ENCODE results near the gene ATP6V1G2.

ATP6V1G2 gene

DNA sequence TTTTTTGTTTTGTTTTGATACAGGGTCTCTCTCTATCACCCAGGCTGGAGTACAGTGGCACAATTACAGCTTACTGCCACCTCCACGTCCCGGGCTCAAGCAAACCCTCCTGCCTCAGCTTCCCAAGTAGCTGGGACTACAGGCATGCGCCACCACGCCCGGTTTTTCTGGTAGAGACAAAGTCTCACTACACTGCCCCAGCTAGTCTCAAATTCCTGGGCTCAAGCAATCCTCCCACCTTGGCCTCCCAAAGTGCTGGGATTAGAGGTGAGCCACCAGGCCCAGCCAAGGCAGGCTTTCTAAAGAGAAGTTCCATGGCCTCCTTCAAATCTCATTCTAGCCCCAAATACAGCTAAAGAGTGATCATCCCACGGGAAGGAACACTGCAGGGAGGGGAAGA lies 12.4 kb downstream of the ATP6V1G2 start:
- Histone ChIP-seq H3K4me3 (ENCODE audit: low read depth, low read length) (no peak overlapping the region), H3K9me3 (ENCODE audit: severe bottlenecking) (no peaks in the 10 kb centered on the region), H3K27me3 (ENCODE audit: insufficient read depth, low read depth, severe bottlenecking) (no peaks in the 10 kb centered on the region), H3K27ac (no peak overlapping the region), H3K36me3 (peaks cover 97% of the 10 kb centered on the region)
- no peak for DNase-seq
- TF ChIP-seq, protein P1, sequence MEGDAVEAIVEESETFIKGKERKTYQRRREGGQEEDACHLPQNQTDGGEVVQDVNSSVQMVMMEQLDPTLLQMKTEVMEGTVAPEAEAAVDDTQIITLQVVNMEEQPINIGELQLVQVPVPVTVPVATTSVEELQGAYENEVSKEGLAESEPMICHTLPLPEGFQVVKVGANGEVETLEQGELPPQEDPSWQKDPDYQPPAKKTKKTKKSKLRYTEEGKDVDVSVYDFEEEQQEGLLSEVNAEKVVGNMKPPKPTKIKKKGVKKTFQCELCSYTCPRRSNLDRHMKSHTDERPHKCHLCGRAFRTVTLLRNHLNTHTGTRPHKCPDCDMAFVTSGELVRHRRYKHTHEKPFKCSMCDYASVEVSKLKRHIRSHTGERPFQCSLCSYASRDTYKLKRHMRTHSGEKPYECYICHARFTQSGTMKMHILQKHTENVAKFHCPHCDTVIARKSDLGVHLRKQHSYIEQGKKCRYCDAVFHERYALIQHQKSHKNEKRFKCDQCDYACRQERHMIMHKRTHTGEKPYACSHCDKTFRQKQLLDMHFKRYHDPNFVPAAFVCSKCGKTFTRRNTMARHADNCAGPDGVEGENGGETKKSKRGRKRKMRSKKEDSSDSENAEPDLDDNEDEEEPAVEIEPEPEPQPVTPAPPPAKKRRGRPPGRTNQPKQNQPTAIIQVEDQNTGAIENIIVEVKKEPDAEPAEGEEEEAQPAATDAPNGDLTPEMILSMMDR (IDR thresholded peaks at IDR 0.05; ENCODE audit: low read depth, low read length) = no peak

DNA sequence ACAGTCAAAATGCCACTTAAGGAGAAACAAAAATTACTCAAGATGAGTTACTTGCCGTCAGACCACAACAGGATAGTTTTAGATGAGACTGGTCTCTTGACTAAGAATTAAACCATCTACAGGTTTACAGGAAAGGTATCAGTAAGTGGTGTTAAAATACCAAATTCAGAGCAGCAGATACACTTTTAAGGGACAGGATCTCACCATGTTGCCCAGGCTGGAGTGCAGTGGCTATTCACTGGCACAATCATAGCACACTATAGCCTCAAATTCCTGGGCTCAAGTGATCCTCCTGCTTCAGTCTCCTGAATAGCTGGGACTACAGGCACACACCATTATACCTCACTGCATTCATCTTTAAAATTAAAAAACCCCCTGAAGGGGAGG lies 13.0 kb downstream of the ATP6V1G2 start:
- Histone ChIP-seq H3K27ac (no peak overlapping the region), H3K36me3 (peaks cover 91% of the 10 kb centered on the region), H3K27me3 (ENCODE audit: insufficient read depth, low read depth, severe bottlenecking) (no peaks in the 10 kb centered on the region), H3K9me3 (ENCODE audit: severe bottlenecking) (no peaks in the 10 kb centered on the region), H3K4me3 (ENCODE audit: low read depth, low read length) (no peak overlapping the region)
- no peak for DNase-seq
- TF ChIP-seq, protein P1 (IDR thresholded peaks at IDR 0.05; ENCODE audit: low read depth, low read length) = no peak

DNA sequence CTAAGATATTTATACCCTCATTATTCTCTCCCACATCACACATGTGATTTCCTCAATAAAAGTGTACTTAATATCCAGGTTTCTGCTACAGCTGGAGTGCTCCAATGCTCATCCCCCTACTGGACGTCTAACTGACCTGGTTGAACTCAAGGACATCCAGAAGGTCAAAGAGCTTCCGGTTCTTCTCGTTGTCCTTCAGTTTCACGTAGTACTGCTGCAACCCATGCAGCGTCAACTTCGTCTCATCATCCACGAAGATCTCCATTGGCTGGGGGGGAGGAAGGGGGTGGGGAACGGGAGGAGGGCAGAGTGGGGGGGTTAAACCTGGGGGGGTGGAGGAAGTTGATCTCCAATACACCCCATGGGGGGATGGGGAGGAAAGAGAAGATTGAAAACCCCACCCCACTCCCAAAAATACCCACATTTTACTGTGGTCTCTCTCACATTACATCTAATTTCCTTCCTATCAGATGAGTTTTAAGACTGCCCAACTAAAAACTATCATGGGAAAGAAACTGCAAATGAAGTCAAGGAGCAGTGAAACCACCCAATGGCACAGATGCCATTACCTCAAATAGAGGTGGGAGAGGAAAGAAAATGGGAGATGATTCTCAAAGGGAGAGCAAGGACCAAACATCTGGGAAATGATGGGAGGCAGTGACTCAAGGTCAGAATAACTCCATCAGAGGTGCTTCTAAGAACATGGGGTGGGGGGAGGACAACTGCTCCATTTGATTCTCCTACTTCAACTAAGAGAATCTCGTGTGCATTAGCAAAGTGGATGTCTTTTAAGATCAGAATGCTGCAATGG lies 13.6 kb downstream of the ATP6V1G2 start:
- H3K36me3 ChIP-seq = peaks cover 85% of the 10 kb centered on the region
- TF ChIP-seq, protein P1 (IDR thresholded peaks at IDR 0.05; ENCODE audit: low read depth, low read length) = no peak

DNA sequence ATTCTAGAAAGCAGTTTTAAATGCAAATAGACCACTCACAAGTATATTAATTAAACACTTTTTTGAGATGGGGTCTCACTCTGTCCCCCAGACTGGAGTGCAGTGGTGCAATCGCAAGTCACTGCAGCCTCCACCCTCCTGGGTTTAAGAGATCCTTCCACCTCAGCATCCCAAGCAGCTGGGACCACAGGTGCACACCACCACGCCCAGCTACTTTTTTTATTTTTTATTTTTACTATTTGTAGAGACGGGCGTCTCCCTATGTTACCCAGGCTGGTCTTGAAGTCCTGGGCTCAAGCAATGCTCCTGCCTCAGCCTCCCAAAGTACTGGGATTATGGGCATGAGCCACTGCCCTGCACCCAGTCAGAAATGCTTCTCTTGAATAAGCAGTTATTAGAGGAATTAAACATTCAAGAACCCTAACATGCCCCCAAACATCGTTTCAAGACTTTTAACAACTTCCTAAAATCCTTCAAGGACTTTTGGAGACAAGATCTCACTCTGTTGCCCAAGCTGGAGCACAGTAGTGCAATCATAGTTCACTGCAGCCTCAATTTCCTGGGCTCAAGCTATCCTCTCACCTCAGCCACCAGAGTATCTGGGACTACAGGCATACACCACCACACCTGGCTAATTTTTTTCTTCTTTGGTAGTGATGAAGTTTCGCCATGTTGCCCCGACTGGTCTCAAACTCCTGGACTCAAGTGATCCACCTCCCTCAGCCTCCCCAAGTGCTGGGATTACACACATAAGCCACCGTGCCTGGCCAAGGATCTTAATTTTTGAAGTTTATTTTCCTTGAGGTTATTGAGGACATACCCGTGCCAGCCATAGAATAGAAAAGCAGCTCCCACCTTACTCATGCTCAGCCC lies 14.4 kb downstream of the ATP6V1G2 start:
- H3K27me3 ChIP-seq (ENCODE audit: insufficient read depth, low read depth, severe bottlenecking) = no peaks in the 10 kb centered on the region
- no peak for DNase-seq
- H3K27ac ChIP-seq = no peak overlapping the region
- H3K4me3 ChIP-seq (ENCODE audit: low read depth, low read length) = no peak overlapping the region
- H3K9me3 ChIP-seq (ENCODE audit: severe bottlenecking) = no peaks in the 10 kb centered on the region
- TF ChIP-seq, protein P1 (IDR thresholded peaks at IDR 0.05; ENCODE audit: low read depth, low read length) = no peak
- H3K36me3 ChIP-seq = peaks cover 77% of the 10 kb centered on the region

More for the DNA sequence above, 13.6 kb downstream of the ATP6V1G2 start:
- H3K9me3 ChIP-seq (ENCODE audit: severe bottlenecking) = no peaks in the 10 kb centered on the region
- H3K27me3 ChIP-seq (ENCODE audit: insufficient read depth, low read depth, severe bottlenecking) = no peaks in the 10 kb centered on the region
- H3K27ac ChIP-seq = no peak overlapping the region
- no peak overlapping the region for H3K4me3 ChIP-seq (ENCODE audit: low read depth, low read length)
- DNase-seq = no peak

DNA sequence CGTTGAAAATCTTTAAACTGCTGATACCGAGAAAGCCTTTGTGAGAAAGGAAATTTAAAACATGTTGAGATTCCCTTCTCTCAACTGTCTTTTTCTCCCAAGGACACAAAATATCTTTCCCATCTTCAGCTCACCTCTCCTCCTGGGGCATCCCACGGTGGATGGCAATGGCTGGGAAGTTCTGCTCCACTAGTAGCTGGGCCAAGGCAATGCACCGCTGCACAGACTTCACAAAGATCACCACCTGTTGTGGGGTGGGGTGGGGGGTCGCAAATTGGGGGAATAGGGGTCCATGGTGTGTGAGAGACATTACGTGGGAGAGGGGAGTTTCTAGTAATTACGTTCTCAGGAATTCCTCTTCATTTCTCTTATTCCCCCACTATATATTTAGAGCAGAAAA lies 15.2 kb downstream of the ATP6V1G2 start:
- no peak for DNase-seq
- H3K27me3 ChIP-seq (ENCODE audit: insufficient read depth, low read depth, severe bottlenecking) = no peaks in the 10 kb centered on the region
- H3K36me3 ChIP-seq = peaks cover 69% of the 10 kb centered on the region
- TF ChIP-seq, protein P1 (IDR thresholded peaks at IDR 0.05; ENCODE audit: low read depth, low read length) = no peak
- no peak overlapping the region for H3K27ac ChIP-seq
- H3K9me3 ChIP-seq (ENCODE audit: severe bottlenecking) = no peaks in the 10 kb centered on the region
- no peak overlapping the region for H3K4me3 ChIP-seq (ENCODE audit: low read depth, low read length)
